ENCODE measurements around the gene TBCE.
"Not testable (repeated sequence)": the region's sequence is repeated elsewhere in the genome, so short reads cannot be mapped to it uniquely, and the experiment has no call there.

- TF ChIP-seq CTCF (IDR thresholded peaks at IDR 0.05; ENCODE audit: poor library complexity, severe bottlenecking); POLR2AphosphoS5 (IDR thresholded peaks at IDR 0.05): not testable (repeated sequence)
Observed at GRCh38 chr1:235385633-235386032, 18.4 kb downstream of the TBCE start.

Measured in neural cell (in vitro differentiated cells).